ENCODE results near the gene MSI1.

Gene MSI1

DNA sequence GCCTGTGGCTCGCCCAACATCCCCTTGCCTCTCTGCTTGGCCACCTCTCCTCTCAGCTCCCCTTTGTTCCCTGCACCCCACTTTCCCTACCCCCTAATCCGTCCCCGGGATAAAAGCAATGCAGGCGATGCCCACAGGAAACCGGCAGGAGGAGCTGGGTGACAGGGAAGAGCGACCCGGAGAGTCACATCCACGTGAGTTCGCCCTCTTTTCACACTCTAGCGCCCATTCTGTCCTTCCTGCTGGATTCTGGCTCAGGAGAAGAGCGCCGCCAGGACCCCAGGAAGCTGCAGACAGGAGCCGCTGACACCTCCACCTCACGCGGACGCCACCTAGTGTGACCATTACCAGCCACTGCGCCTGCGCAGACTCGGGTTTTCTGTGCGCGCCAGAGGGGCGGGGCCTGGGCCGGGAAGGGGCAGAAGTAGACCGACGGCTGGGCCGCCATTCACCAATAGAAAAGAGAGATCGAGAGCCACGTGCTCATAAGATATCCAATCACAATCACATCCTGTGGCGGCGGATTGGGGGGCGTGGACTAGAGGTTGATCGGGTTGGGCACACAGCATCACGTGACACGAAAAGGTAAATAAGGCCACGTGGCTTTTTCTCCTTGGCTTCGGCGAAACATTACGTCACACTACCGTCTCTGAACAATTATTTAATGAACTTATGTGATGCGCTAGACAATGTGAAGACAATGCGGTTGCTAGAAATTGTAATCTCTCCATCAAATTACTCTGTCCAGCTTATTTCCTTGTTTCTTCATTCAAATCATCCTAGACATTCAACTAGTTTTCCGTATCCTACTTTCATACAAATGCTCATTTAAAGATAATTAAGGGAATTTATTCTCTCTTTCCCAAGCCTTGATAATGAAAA, 51.5 kb downstream of the MSI1 start:
- DNase-seq = peak; percentile 100

GRCh38 chr12:120316798-120317223, 52.2 kb downstream of the MSI1 start:
- DNase-seq = no peak

GRCh38 chr12:120314220-120314619, 54.7 kb downstream of the MSI1 start:
- no peak for DNase-seq

DNA sequence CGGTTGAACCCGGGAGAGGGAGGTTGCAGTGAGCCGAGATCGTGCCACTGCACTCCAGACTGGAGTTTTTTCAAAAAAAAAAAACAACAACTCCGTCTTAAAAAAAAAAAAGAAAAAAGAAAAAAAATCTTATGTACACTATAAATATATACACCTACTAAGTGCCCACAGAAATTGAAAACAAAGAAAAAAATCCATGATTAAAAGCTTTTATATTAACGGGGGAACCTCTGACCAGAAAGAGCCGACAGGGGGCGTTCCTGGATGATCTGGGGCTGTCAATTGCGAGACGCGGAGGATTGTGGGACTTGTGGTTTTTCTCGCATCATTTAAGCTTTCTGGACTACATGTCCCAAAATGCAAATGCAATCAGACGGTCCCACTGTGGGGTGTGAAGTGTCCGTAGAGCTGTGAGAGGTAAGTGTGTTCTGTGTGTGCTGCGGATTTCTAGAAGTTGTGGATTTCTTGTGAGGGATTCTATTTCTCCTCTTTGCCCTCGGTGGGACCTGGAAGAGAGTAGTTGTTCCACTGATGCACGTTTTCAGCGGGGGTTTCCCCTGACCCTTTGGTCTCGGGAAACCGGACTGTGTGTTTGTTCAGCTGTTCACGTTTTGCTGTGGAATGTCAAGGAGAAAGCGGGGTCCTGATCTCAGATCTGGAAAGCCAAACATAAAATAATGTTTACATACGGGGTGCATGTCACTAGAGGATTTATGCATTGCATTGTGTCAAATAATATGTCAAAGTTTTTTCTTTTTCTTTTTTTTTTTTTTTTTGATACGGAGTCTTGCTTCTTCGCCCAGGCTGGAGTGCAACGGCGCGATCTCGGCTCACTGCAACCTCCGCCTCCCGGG, 66.8 kb downstream of the MSI1 start, which contains the start of gene SIRT4:
Gene SIRT4, plus strand, starts transcription at position 360 of the 854 bp plus-strand sequence. CDS start 1,241 bp downstream, outside the sequence.
- DNase-seq = peak; percentile 94

DNA sequence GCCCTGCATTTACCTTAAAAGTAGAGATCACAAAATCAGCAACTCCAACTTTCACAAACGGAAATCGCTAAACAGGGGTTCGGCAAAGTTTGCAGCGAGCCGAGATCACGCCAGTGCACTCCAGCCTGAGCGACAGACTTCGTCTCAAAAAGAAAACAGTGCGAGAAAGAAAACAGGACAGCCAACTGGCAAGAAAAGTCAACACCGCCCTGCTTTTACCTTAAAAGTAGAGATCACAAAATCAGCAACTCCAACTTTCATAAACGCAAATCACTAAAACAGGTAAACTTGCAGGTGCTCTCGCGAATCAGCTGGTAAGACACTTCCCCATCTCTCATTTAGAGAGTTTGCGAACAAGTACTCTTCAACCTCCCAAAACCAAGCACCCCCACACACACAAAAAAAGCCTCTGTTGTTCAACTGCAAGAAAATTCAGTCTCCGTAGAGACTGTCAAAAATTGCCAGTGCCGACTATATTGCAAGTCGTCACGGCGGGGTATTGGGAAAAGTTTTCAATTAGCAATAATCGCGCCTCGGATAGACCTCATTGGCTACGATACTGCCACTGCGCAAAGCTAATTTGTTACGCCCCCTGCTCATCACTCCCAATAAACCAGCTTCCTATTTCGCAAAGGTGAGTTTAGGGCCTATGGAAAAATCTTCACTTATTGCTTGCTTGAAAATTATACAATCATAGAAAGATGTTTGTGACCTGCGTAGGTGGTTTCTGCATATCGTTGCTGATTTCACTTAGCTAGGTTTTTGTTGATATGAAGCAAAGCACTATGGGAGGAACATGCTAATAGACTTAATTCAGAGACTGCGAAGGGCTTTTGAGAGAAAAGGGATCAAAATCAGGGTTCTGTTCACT, 76.1 kb downstream of the MSI1 start, which contains the start of gene RNU4-1:
Gene RNU4-1, minus strand, starts transcription at position 577 of the 871 bp plus-strand sequence.
- DNase-seq = peak; percentile 96

GRCh38 chr12:120292411-120292660, 76.6 kb downstream of the MSI1 start:
- DNase-seq = no peak
